Transverse colon (tissue), 4 donors: ENCODE results near the gene SDS.

Source experiments
- CTCF ChIP-seq, 5 experiments: fragments of 200-600 bp in 3 of 5; fragments of 450-650 bp in 2 of 5; sonication (generic) in 3 of 5; IDR thresholded peaks; 1 replicate in 2 of 5; 2 replicates in 3 of 5; pipeline ENCODE4 v1.5.1; 2016 to 2017; ENCODE audit warnings: antibody characterized with exemption in 5 of 5, inconsistent platforms in 3 of 5, mild to moderate bottlenecking in 2 of 5, moderate library complexity in 1 of 5
- EP300 ChIP-seq: sonication (generic); formaldehyde crosslinking; IDR thresholded peaks from one replicate; pipeline ENCODE4 v1.6.1; 2017; ENCODE audit warnings: antibody characterized with exemption, low read depth
- POLR2A ChIP-seq: fragments of 450-650 bp; IDR thresholded peaks from one replicate; pipeline ENCODE4 v1.6.1; 2016; ENCODE audit warnings: antibody characterized with exemption, mild to moderate bottlenecking, moderate library complexity
- POLR2AphosphoS5 ChIP-seq, 3 donors: sonication (generic); formaldehyde crosslinking; IDR thresholded peaks; one replicate each; pipeline ENCODE4 v1.6.1; 2016; ENCODE audit warnings: antibody characterized with exemption in 3 of 3

- no peak for TF ChIP-seq EP300
- no peak for TF ChIP-seq CTCF (IDR thresholded peaks at IDR 0.05)
- TF ChIP-seq POLR2AphosphoS5 (IDR thresholded peaks at IDR 0.05), result no peak
- TF ChIP-seq POLR2A, result no peak
Measured at GRCh38 chr12:113347107-113347506, 56.6 kb downstream of the SDS start.
